ENCODE data around the gene RIMS1.
"Not testable (repeated sequence)": the region's sequence is repeated elsewhere in the genome, so short reads cannot be mapped to it uniquely, and the experiment has no call there.

The RIMS1 gene

DNA sequence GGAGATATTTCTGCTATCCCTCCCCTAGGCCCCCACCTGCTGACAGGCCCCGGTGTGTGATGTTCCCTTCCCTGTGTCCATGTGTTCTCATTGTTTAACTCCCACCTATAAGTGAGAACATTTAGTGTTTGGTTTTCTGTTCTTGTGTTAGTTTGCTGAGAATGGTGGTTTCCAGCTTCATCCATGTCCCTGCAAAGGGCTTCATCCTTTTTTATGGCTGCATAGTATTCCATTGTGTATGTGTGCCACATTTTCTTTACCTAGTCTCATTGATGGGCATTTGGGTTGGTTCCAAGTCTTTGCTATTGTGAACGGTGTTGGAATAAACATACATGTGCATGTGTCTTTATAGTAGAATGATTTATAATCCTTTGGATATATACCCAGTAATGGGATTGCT, 448.9 kb downstream of the RIMS1 start:
- DNase-seq (ENCODE audit: low read depth in 2 of 2) = not testable (repeated sequence)

DNA sequence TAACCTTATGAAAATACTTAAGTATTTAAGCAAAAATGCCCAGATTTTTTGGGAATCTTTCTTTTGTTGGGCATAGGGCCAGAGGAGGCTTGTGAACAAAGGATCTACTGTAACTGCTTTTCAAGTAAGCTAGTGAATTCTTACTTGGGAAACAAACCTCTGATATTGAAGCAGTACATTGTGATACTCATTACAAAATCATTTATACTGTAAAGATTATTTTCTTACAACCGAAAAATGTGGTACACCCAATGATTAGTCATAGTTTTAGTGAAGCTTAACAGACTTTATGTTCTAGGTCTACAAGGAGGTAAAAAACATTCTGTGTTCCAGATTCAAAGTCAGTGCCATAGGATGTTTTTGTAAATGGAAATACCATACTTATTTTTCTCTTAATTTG, 462.6 kb downstream of the RIMS1 start:
- peak; percentile 6 to 23 for DNase-seq (ENCODE audit: low read depth in 2 of 2)

DNA sequence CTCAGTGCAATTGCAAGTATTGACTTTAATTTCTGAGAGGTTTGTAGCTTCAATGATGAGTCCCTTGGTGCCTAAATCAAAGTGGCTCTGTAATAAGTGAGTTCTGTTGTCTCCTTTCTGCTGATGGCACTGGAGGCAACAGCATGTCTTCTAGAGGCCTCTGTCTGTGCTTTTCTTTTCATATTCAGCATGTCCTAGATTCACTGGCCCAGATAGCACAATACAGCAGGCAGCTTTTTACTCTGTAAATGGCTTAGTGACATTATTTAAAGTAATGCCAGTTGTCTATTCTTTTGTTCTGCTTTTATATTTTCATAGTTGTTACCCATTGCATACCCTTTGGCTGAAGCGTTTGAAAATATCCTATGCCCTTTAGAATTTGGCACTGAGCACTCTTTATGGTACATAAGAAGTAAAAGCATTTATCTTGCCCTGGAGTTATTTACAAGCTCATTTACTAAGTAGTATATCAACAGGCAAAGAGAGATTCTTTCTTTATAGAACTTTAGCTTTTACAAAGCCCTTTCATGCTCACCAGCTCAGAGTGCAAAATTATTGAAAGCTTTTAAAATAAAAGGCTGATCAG, 464.0 kb downstream of the RIMS1 start:
- DNase-seq (ENCODE audit: low read depth in 2 of 2) = no peak

DNA sequence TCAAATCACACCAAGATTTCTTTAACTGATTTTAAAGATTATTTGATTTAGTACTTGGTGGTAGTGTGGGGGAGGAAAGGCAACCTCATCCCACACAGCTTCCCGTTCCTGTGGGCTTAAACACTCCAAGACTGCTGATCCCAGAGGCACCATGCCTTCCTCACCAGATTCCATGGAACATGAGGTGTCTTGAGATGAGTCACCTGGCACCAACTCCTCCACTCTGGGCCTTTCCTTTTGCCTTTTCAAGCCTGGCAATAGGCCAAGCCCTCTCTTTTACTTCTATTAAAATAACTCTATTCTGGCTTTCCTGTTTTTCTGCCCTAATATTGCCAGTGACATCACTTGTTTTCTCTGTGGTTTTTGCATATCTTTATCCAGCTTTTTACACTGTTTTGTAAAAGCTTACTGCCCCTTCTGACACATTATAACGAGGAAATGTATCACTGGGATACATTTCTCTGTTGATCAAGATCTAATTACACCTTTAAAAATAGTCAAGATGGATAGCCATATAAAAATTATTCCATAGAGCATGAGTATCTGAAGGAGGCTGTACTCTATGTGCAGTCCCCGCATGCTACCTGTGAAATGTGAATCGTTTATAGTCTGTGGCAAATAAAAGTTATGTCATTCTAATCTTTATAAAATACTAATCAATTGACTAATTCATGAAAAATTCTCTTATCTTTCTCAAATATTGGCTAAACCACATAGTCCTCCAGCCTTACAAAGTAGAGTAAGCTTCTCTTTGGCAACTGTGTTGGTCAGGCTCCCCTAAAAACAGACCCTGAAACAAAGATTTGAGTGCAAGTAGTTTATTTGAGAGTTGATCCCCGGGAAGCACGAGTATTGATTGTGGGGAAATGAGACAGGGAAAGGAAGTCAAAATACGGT, 477.7 kb downstream of the RIMS1 start:
- peak; percentile 93 to 94 for DNase-seq (ENCODE audit: low read depth in 2 of 2)

DNA sequence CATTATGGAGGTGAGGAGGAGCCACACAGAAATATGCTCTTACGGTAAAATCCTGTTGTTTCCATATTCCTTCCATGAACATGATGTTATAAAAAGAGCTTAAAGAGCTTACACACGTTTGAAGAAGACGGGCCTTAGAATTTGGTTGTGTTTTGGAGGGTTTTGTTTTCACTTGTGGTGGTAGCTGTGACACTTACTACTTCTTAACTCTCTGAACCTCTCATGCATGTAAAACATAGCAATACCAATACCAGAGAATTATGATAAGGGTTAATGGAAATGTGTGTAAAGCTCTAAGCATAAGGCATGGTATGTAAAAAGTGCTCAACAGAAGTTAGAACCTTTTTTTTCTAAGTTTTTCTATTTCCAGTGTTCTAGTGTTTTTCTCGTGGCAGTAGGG, 479.4 kb downstream of the RIMS1 start:
- no peak for DNase-seq (ENCODE audit: low read depth in 2 of 2)

DNA sequence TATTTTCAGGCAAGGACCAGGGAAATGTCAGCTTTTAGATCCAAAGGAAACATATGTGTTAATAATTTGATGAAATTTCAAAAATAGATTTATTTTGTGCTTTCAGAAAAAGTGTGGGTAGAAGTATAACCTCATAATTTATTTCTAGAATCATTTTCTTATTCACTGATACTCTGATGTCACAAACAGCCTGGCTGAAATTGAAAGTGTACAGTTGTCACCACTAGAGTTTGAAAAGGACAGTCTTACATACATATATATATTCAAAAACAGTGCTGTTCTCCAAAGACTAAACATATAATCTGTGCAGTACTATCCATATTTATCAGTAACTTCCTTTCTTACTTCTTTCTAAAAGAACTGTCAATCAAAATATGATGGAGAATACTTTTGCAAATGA, 481.1 kb downstream of the RIMS1 start:
- DNase-seq (ENCODE audit: low read depth in 2 of 2) = no peak

DNA sequence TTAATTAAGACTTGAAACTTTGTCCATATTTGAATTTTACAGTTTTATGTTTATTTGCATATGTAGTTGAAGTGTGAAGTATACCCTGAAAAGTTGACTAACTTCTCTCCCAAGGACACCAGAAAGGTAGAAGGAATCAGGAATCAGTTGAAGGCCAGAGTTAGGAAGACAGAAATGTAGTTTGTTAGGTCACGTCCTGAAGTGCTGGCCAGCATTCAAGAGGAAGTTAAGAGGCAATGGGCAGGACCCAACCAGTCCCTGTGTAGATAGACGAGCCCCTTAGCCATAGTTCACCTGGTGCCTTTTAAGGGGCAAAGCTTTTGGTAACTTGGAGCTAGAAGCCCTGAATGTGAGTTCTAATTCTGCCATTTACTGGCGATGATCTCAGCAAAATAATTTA, 485.1 kb downstream of the RIMS1 start:
- no peak for DNase-seq (ENCODE audit: low read depth in 2 of 2)

DNA sequence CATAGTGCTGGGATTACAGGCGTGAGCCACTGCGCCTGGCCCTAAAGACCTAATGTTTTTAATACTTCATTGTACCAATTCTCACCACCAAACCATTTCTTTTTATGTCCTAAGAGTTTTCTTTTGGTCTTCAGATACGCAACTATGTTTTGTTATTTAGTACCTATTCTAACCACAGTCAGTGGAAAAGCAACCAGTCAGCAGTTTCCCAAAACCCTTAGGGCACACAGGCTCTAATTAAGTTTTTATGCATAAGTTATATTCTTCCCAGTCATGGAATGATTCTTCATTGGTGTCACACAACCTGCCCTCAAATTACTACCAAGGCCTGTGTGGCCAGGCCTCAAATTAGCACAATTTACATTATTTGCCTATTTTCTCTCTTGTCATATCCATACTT, 487.8 kb downstream of the RIMS1 start:
- no peak for DNase-seq (ENCODE audit: low read depth in 2 of 2)

DNA sequence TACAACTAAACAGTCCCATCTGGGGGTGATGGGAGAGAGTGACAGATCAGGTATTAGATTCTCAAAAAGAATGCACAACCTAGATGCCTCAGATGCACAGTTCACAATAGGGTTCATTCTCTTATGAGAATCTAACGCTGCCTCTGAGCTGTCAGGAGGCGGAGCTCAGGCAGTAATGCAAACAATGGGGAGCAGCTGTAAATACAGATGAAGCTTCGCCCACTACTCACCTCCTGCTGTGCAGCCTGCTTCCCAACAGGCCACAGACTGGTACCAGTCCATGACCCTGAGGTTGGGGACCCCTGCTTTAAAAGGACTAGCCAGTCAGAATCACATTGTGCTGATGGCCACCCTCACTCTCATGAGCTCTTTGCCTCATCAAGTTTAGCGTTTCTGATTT, 488.5 kb downstream of the RIMS1 start:
- no peak for DNase-seq (ENCODE audit: low read depth in 2 of 2)

DNA sequence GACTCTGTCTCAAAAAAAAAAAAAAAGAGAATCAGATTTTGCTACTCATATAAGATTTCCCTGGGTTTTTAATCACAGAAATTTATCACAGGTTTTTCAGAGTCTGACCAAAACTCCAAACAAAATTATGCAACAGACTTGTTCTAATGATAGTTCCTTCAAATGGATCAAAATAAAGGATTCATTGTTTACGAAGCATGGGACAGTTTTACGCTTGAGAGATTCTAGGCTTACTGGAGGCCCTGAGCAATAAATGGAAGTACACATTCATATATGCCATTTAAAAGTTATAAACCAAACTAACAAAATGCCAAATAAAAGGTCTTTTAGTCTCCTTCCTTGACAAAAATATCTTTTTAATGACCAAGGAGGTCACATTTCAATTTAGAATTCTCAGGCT, 490.4 kb downstream of the RIMS1 start:
- no peak for DNase-seq (ENCODE audit: low read depth in 2 of 2)

DNA sequence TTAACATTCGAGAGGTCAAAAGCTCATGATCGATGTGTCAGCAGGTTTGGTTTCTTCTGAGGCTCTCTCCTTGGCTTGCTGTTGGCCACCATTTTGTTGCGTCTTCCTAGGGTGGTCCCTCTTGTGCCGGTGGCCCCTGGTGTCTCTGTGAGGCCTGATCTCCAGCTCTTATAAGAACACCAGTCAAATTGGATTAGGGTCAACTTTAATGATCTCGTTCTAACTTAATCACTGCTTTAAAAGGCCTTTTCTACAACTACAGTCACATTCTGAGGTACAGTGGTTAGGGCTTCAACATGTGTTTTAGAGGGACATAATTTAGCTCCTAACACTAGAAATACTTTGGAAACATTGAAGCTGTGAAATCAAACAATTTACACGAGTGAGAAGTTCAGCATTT, 494.7 kb downstream of the RIMS1 start:
- no peak for DNase-seq (ENCODE audit: low read depth in 2 of 2)

DNA sequence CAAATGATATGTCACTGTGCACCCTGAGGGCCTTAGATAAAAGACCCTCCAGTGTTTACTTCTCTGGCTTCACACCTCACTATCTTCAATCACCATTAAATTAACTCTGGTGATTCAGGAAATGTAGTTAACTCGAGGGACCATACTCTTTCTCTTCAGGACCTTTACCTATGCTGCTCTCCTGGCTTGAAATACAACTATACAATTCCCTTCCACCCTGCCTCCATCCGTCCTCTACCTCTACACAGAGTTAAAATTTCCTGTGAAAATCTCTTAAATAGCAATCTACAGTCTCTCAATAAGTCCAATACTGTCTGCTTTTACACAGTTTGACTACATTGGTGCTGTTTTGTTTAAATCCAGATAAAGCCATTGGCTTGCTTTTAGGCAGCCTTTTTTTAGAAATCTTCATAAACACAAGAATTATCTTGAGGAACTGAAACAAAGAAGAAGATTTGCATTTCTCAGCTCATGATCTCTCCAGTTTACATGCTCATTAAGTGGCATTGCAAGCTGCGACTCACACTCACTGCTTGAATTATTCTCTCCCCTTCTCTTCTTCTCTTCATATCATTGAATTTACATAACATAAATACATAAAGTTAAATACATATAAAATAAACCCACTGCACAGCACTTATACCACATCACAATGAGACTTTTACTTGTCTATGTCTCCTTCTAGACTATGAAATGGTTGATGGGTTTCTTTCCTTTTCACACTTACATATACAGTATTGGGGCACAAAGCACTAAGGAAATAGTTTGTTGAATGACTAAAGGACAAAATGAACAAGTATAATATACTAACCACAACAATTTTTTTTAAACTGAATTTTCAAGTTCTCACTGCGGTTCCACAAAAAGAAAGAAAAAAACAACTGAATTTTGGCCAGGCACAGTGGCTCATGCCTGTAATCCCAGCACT, 496.5 kb downstream of the RIMS1 start:
- DNase-seq (ENCODE audit: low read depth in 2 of 2) = no peak

DNA sequence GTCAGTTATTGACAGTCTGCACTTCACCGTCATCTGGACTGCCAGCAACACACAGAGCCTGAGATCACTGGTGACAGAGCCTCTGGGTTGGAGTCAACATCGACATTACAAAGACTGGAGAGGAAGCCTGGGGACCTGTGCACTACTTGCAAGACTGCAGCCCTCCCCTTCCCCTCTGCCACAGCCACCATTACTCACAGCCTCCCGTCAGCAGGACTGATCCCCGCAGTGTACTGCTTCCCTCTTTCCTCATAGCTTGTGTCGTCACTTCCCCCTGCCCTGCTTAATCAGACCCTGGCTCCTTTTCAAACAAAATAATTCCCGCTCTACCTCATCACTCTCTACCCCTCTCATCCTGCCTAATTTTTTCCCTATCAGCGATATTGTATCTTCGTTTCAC, 500.0 kb downstream of the RIMS1 start:
- DNase-seq (ENCODE audit: low read depth in 2 of 2) = no peak

DNA sequence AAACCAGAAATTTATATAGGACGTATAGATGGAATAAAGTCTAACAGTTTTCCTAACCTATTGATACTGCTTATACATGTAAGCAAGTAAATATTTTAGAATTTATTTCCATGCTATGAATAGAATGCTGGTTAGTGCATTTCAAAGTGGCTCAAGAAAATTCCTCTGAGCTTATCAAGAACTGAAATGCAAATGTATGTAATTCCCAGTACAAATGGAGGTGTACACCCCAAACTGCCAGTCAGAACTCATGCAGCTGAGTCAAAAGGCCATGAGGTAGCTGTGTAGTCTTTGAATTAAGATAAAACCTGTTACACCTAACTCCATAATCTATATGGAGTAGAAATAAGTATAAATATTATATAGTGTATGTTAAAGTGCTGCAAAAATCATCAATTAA, 503.3 kb downstream of the RIMS1 start:
- DNase-seq (ENCODE audit: low read depth in 2 of 2) = no peak

DNA sequence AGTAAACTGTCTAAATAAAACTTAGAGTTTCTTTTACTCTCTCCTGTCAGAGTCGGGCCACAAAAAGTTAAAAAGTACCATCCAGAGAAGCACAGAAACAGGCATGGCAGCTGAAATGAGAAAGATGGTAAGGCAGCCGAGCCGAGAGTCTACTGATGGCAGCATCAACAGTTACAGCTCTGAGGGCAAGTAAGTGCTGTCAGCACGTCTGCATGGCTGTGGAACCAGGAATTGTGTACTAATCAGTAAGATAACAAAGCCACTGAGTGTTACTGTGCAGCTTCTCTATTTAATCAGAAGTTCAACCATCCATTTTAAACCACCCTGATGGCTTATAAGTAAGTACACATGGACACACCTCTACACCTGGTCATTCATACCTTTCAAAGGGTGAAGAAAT, 504.2 kb downstream of the RIMS1 start:
- DNase-seq (ENCODE audit: low read depth in 2 of 2) = no peak

DNA sequence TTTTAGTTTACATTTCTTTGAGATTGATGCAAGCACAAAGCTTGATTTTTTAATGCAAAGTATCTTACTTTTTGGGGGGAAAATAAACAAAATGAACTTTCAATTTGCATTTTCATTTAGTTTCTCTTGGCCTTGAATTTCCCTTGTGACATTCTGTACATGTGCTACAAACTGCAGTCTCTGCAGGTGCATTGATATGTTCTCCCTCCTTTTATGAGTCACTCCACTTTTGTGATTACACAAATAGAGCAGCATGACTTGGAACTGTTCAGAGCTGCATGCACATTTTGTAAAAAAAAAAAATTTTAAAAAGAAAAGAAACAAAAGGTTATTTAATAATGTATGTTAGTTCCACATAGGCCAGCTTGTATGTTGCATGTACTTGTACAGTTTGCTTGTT, 515.5 kb downstream of the RIMS1 start:
- no peak for DNase-seq (ENCODE audit: low read depth in 2 of 2)

DNA sequence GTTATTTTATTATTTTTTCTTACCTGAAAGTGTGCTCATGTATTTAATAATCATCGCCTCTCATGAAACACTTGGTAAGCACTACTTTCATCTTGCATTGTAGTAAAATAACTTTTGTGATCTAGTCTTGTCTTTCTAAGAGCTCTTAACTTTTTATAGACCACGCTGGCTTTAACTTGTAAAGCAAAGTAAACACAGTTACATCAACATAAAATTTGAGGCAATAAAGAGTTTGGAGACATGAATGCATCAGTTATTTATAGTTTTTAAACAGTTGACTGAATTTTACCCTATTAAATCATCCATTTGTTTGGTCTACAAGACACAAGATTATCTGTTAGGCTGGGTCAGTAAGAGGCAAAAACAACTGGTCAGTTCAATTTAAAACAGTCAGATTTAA, 517.1 kb downstream of the RIMS1 start:
- DNase-seq (ENCODE audit: low read depth in 2 of 2) = no peak

DNA sequence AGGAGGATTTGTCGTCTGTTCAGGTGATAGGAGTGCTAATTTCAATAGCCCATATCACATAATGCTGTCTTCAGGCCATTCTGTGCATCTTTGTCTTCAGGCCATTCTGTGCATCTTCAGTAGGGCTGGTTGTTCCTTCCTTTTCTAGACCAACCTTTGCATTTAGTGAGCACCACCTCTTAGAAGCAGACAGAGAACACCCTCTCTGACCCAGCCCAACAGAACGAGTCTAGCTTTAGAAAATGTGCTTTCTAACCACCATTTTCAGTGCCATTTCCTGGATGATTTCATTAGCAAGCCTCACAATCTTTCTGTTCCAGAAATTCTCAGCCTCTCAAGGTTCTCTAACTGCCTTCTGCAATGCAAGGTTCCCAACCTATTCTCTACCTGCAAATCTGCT, 520.2 kb downstream of the RIMS1 start:
- no peak for DNase-seq (ENCODE audit: low read depth in 2 of 2)

DNA sequence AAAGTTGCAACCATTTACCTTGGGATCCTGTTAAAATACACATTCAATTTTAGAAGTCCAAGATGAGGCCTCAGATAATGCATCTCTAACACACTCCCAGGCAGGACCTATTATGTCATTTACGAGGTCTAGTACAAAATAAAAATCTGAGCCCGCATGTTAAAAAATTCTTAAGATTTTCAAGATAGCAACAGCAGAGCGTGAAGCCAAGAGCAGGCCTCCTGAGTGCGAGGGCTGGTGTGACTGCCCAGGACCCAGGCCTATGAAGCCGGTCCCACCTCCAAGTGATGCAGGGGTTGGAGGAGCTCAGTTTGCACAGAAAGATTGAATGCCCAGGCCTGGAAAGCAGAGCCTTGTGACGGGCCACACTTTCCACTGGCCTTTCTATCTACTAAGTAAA, 524.4 kb downstream of the RIMS1 start:
- no peak for DNase-seq (ENCODE audit: low read depth in 2 of 2)

DNA sequence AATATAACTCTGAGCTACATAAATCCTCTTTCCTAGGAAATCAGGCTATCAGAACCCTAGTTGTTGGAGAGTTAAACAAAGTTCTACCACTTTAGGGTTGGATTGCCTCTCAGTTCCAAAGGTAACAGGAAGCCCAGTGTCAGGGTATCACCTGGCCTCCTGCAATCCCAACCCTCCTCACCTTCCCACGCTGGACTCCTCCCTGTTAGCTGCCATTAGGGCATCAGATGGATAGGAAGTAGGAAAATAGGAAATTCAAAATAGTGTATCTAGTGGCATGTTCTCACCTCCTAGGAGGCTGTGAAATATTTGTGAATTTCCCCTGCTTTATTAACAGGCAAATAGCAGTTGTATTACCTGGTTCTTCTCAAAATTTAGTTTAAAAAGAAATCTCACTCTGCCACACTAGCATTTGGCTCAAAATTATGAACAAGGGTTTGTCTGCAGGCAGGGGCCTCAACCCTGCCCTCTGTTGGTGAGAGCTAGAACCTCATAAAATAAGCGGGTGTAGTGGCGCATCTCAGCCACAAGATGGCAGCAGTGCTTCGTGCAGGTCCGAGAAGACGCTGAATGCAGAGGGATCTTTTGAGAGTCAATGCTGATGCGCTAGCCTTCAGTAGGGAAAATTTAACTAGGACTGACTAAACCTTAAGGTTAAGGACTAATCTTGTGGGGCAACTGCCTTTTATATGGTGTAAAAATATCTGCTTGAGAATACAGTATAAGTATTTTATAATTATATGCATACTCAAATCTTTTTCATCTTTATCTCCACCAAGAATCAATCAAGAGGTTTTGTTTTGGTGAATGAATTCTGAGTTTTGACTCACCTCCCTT, 525.7 kb downstream of the RIMS1 start:
- peak; percentile 47 to 50 for DNase-seq (ENCODE audit: low read depth in 2 of 2)

DNA sequence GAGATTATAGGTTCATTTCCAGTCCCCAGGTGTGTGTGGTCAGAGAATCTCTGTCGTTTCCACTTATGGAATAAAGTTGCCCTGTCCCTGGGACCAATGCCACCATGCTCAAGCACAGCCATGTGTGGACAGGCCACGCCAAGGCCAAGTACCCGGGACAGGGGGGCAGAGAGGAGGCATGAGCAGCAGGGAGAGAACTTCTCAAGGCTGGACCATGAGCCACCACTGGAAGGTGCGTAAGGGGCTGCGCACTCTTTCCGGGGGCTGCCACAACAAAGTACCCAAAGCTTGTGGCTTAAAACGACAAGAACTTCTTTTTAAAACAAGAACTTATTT, 526.3 kb downstream of the RIMS1 start:
- no peak for DNase-seq (ENCODE audit: low read depth in 2 of 2)

DNA sequence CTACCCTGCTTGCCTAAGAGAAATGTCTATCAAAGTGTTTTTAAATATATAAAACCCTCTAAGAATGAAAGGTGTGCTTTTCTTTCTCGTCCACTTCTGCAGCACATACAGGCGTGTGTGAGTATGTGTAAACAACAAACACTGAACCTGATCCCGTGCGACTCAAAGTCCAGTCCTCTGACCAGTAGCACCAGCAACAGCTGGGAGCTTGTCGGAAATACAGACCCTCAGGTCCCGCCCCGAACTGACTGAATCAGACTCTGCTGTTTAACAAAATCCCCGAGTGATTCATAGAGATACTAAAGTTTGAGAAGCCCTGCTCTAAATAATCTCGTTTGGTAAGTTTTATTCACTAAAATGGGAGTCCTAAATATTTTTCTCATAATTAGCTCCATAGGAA, 527.5 kb downstream of the RIMS1 start:
- no peak for DNase-seq (ENCODE audit: low read depth in 2 of 2)
